Activated CD4-positive, alpha-beta T cell treated with anti-CD3 and anti-CD28 coated beads, Interleukin-2, amount 10 ng/mL, durations not matched to agents 24 days and 14 days (primary cell): ENCODE measurements around the gene NRROS. TPM values are rescaled to one million over a fixed set of nuclear protein-coding genes. Genes with fewer than 3 reads are reported as not detected.
"Not testable (repeated sequence)": the region's sequence is repeated elsewhere in the genome, so short reads cannot be mapped to it uniquely, and the experiment has no call there.

Experiments
- DNase-seq: peaks from one replicate; pipeline ENCODE4 v3.0.0; 2022
- H3K27ac Mint-ChIP-seq: one replicate; pipeline ENCODE4 v1.8.0; 2022; ENCODE audit warnings: mild to moderate bottlenecking, mixed read lengths
- H3K27me3 Mint-ChIP-seq: one replicate; pipeline ENCODE4 v1.8.0; 2022; ENCODE audit warnings: mixed read lengths
- H3K36me3 Mint-ChIP-seq: one replicate; pipeline ENCODE4 v1.8.0; 2022; ENCODE audit warnings: low read depth, mild to moderate bottlenecking, mixed read lengths
- H3K4me1 Mint-ChIP-seq: one replicate; pipeline ENCODE4 v1.8.0; 2021; ENCODE audit warnings: mixed read lengths
- H3K4me3 Mint-ChIP-seq: one replicate; pipeline ENCODE4 v1.8.0; 2022; ENCODE audit warnings: mild to moderate bottlenecking, moderate library complexity, mixed read lengths
- H3K9me3 Mint-ChIP-seq: one replicate; pipeline ENCODE4 v1.8.0; 2021; ENCODE audit warnings: mixed read lengths
- intact Hi-C: fragments of 100-400 bp; cut with micrococcal nuclease; formaldehyde crosslinking; loops from one replicate; pipeline ENCODE4 v1.15.1; 2023
- total RNA-seq: library from RNA; stranded (reverse); gene quantifications from 2 replicates; pipeline ENCODE4 v1.2.3, GENCODE V29; 2022

The NRROS gene
- total RNA-seq, 1 donor from 2014 or later: 39.0 TPM

DNA sequence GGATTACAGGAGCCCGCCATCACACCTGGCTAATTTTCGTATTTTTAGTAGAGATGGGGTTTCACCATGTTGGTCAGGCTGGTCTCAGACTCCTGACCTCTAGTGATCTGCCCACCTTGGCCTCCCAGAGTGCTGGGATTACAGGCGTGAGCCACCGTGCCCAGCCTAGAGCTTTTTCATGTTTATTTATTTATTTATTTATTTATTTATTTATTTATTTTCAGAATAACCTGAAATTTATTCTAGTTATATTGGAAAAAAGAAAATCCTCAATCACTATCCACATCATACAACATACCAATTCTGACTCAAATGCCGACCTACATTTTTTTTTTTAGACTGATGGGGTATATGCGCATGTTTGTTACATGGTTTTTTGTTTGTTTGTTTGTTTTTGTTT, 24.3 kb upstream of the NRROS start:
- peaks cover 24% of the 10 kb centered on the region for H3K4me1 Mint-ChIP-seq
- H3K9me3 Mint-ChIP-seq, intact Hi-C loops, H3K27me3 Mint-ChIP-seq, DNase-seq, H3K27ac Mint-ChIP-seq, H3K36me3 Mint-ChIP-seq, H3K4me3 Mint-ChIP-seq: not testable (repeated sequence)

DNA sequence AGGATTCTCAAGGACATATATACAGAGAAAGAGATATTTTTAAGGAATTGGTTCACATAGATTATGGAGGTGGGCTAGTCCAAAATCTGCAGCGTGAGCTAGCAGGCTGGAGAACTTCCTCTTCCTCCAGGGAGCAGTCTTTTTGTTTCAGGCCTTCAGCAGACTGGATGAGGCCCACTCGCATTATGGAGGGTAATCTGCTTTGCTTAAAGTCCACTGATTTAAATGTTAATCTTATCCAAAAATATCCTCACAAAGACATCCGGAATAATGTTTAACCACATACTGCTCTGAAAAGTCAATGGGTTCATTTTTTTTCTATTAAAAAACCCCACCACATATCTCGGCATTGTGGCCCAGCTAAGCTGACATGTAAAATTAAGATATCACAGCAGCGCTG, 22.2 kb upstream of the NRROS start:
- Mint-ChIP-seq H3K9me3 (no peaks in the 10 kb centered on the region), H3K36me3 (no peaks in the 10 kb centered on the region), H3K27me3 (no peaks in the 10 kb centered on the region), H3K4me1 (peaks cover 13% of the 10 kb centered on the region), H3K27ac (no peak overlapping the region), H3K4me3 (no peak overlapping the region)
- intact Hi-C loops: no loop called here
- no peak for DNase-seq

DNA sequence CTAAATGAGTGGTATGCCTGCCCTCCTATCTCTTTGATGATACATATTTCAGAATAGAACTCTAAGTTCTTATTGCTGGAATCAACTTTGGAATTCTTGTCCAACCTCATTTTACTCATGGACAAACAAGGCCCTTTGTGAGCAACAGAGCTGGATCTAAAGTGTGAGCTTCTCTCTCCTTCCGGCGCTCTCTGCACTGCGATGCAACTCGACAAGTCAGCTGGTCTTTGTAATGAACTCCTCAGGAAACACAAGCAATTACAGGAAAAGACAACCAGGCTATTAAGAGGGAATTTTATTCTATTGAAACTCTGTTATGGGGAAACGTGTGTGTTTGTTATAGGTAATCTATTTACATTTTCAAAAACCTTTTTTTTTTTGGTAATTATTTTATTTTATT, 20.3 kb upstream of the NRROS start:
- Mint-ChIP-seq H3K36me3 (no peaks in the 10 kb centered on the region), H3K27me3 (no peaks in the 10 kb centered on the region)
- DNase-seq: no peak

DNA sequence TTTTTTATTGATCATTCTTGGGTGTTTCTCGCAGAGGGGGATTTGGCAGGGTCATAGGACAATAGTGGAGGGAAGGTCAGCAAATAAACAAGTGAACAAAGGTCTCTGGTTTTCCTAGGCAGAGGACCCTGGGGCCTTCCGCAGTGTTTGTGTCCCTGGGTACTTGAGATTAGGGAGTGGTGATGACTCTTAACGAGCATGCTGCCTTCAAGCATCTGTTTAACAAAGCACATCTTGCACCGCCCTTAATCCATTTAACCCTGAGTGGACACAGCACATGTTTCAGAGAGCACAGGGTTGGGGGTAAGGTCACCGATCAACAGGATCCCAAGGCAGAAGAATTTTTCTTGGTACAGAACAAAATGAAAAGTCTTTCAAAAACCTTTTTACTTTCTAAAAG, 19.9 kb upstream of the NRROS start:
- H3K27ac Mint-ChIP-seq, H3K4me3 Mint-ChIP-seq, intact Hi-C loops, H3K9me3 Mint-ChIP-seq, H3K36me3 Mint-ChIP-seq, H3K27me3 Mint-ChIP-seq, DNase-seq: not testable (repeated sequence)
- peaks cover 15% of the 10 kb centered on the region for H3K4me1 Mint-ChIP-seq

More for the DNA sequence above, 20.3 kb upstream of the NRROS start:
- H3K4me3 Mint-ChIP-seq: no peak overlapping the region
- no peak overlapping the region for H3K27ac Mint-ChIP-seq
- H3K9me3 Mint-ChIP-seq: no peaks in the 10 kb centered on the region
- intact Hi-C loops: no loop called here
- H3K4me1 Mint-ChIP-seq: peaks cover 11% of the 10 kb centered on the region

DNA sequence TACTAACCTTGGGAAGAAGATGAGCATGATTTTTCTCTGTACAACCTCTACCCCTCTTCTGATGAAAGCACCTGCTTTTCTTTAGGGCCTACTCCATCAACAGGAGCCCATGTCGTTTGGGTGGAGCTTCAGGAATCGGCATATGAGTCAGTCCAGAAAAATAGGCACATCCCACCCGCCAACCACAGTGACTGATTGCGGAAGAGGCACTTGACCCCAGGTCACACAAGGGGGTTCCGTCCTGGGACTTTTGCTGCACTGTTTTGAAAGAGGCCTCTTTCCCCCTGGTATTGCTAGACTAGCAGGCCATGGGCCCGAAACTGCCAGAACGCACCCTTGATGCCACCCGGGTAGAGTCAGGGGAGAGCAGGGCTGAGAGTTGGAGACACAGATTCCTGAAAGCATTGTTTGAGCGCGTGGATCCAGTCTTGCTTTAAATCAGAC, 19.3 kb upstream of the NRROS start:
- Mint-ChIP-seq H3K9me3 (no peaks in the 10 kb centered on the region), H3K27ac (no peak overlapping the region), H3K4me1 (peaks cover 20% of the 10 kb centered on the region), H3K36me3 (no peaks in the 10 kb centered on the region), H3K4me3 (no peak overlapping the region), H3K27me3 (no peaks in the 10 kb centered on the region)
- DNase-seq: no peak
- intact Hi-C loops: no loop called here

DNA sequence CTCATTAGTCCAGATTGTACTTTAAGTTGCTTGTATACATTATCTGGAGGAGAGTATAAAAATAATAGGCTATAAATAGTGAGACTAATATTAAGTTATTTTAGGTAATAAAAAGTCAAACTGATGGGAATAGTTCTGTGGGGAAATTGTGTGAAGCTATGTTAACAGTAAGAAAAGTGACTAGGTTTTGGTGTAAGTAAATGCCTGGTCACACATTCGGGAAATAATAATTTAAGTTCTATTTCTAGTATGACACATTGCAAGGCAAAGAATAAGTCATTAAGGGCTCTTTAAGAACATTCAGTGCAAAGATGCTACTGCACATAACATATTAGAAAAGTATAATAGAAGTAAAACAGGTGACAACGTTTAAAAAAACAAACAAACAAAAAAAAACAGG, 18.8 kb upstream of the NRROS start:
- Mint-ChIP-seq H3K27ac (no peak overlapping the region), H3K4me3 (no peak overlapping the region), H3K27me3 (no peaks in the 10 kb centered on the region), H3K9me3 (peaks cover 3% of the 10 kb centered on the region), H3K36me3 (no peaks in the 10 kb centered on the region), H3K4me1 (peaks cover 23% of the 10 kb centered on the region)
- DNase-seq: no peak
- intact Hi-C loops: no loop called here

DNA sequence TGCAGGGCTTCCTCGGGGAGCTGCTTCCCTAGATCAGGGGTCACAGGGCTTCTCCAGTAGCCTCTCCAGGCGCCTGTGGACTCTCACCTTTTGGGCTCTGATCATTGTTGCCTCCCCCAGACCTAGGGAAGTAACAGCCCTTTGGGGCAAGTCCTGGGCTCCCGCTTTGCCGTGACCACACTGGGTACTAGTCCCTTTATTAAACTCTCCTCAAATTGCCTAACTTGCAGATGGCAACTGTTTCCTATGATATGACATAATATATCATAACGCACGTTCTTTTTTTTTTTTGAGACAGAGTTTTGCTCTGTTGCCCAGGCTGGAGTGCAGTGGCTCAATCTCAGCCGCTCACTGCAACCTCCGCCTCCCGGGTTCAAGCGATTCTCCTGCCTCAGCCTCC, 17.9 kb upstream of the NRROS start:
- no peak overlapping the region for H3K4me3 Mint-ChIP-seq
- no peak overlapping the region for H3K27ac Mint-ChIP-seq
- intact Hi-C loops: no loop called here
- no peaks in the 10 kb centered on the region for H3K36me3 Mint-ChIP-seq
- H3K9me3 Mint-ChIP-seq: peaks cover 3% of the 10 kb centered on the region
- H3K4me1 Mint-ChIP-seq: peaks cover 23% of the 10 kb centered on the region
- H3K27me3 Mint-ChIP-seq: no peaks in the 10 kb centered on the region
- no peak for DNase-seq

DNA sequence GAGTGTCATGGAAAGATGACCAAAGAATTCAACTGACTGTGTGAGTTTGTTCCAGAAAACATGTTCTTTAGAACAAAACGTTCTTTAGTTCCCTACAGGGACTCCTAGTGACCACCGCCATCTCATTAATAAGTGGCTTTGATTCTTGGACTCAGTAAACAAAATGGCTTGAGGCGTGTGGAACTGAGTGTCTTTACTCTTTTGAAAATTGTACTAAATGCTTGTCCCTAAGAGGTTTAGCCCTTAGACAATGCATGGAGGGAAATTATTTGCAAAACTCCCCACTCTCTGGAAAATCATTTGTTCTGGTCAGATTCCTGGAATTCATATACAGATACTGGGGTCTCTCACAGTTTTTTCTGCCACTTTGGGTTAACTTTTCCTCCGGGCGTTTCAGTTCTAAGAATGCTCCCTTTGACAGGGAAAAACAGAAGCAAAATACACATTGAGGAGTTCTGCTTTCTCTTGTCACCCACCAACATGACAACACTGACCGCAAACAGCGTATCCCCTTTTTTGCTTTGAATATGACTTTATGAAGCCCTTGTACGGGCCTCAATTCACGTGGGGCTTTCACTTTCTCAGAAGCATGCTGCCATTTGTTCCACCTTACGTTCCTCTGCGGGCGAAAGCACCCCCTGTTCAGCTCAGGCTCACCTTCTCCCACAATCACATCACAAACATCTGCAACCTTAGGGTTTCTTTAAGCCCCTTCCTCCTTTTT, 15.3 kb upstream of the NRROS start:
- H3K36me3 Mint-ChIP-seq: no peaks in the 10 kb centered on the region
- H3K27me3 Mint-ChIP-seq: no peaks in the 10 kb centered on the region
- H3K9me3 Mint-ChIP-seq: peaks cover 3% of the 10 kb centered on the region
- H3K4me1 Mint-ChIP-seq: peaks cover 27% of the 10 kb centered on the region
- intact Hi-C loops: loop anchor here (1.0 kb wide), 3 partner anchors 8 to 15 kb away; partner anchors contain the start of gene NRROS
- peak overlapping the region; percentile 68 for H3K4me3 Mint-ChIP-seq
- DNase-seq: peak; percentile 82
- peak overlapping the region; percentile 68 for H3K27ac Mint-ChIP-seq

DNA sequence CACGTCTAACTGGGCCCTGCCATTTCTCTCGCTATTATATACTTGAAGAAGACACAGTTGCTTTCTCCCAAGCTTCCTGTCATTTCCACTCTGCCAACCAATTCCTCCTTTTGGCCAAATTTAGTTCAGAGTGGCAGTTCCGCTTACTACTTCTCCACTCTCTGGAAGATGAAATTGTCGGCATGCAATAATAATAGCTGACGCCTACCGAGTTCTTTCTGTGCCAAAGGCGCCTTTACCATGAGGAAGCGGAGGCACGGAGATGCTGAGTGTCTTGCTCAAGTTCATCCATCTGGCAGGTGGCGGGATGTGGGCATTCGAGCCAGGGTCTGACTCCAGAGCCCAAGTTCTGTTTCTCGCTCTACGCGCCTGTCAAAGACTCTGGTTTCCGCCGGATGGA, 14.6 kb upstream of the NRROS start:
- peaks cover 32% of the 10 kb centered on the region for H3K4me1 Mint-ChIP-seq
- no peak for DNase-seq
- H3K27me3 Mint-ChIP-seq: no peaks in the 10 kb centered on the region

DNA sequence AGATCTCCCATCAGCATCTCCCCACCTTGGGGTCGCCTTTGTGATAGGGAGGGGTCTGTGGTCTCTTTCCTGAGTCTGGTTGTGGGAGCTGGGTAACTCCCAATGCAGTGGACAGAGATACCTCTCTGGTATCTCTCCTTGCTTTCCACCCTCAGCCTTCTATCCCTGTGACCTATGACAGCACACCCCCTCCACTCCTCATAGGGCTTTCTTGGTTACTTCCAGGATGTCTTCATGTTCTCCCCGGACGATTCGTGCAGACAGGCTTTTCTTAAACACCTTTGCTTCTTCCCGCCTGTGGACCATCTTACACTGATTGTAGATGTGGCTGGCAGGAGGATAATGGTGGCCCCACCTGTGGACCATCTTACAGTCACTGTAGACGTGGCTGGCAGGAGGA, 14.2 kb upstream of the NRROS start:
- intact Hi-C loops: no loop called here
- no peaks in the 10 kb centered on the region for H3K27me3 Mint-ChIP-seq

More for the DNA sequence above, 14.6 kb upstream of the NRROS start:
- Mint-ChIP-seq H3K9me3 (peaks cover 3% of the 10 kb centered on the region), H3K27ac (peak overlapping the region; percentile 68), H3K4me3 (peak overlapping the region; percentile 68), H3K36me3 (no peaks in the 10 kb centered on the region)
- intact Hi-C loops: loop anchor here (1.0 kb wide), 3 partner anchors 7 to 16 kb away; partner anchors contain the start of gene NRROS

DNA sequence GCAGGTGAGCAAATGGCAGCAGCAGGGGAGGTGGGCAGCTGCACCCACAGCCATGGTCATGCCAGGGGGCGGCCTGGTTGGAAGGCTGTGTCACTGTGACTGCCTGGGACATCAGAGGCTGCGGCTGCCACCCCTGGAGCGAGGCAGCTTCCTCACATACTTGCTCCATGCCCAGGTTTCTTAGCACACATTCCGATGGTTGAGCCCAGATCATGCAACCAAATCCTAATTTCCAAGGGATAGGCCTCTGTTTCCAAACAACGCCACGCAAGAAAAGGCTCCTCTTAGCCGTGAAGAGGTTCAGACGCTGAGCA, 11.6 kb upstream of the NRROS start:
- Mint-ChIP-seq H3K27ac (no peak overlapping the region), H3K4me3 (no peak overlapping the region), H3K9me3 (peaks cover 3% of the 10 kb centered on the region)

More for the DNA sequence above, 14.2 kb upstream of the NRROS start:
- H3K9me3 Mint-ChIP-seq: peaks cover 3% of the 10 kb centered on the region
- H3K27ac Mint-ChIP-seq: peak overlapping the region; percentile 68
- peak overlapping the region; percentile 68 for H3K4me3 Mint-ChIP-seq
- DNase-seq: no peak
- H3K36me3 Mint-ChIP-seq: peaks cover 2% of the 10 kb centered on the region
- H3K4me1 Mint-ChIP-seq: peaks cover 32% of the 10 kb centered on the region

DNA sequence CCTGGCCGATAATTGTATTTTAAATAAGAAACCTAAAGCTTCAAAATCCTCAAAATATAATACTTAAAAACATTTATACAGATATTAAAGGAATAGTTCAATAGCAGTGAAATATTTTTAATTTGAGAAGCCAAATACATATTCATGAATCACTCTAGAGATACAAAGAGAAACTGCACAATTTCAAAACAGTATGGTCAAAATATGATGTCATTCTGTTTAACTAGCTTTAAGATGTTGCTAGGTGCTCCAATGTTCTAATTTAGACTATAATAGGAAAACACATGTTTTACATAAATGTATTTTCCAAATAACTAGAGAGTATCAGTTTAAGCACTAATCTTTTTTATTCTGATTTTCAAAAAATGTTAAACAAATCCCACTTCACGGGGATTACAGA, 10.3 kb upstream of the NRROS start:
- DNase-seq: no peak
- Mint-ChIP-seq H3K9me3 (peaks cover 3% of the 10 kb centered on the region), H3K4me1 (peaks cover 56% of the 10 kb centered on the region), H3K27ac (peak overlapping the region; percentile 97), H3K4me3 (peak overlapping the region; percentile 67), H3K36me3 (peaks cover 4% of the 10 kb centered on the region), H3K27me3 (no peaks in the 10 kb centered on the region)
- intact Hi-C loops: no loop called here

More for the DNA sequence above, 11.6 kb upstream of the NRROS start:
- DNase-seq: no peak
- intact Hi-C loops: no loop called here
- Mint-ChIP-seq H3K36me3 (peaks cover 2% of the 10 kb centered on the region), H3K4me1 (peaks cover 51% of the 10 kb centered on the region), H3K27me3 (no peaks in the 10 kb centered on the region)

DNA sequence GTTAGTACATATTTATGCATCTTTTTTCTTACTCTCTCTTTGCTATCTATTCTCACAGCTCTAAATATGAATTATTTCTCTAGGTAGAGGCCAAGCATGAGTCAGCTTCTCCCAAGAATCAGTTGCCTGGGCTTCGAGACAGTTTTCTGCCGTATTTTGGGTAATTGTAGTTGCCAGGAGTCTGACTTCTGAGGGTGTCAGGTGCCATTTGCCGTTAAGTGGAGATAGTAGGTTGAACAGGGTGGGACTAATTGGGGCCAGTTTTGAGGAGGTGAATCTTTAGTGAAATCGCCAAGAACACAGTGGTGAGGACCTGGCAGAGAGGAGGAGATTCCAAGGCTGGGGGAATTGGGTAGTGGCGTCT, 7.8 kb upstream of the NRROS start:
- Mint-ChIP-seq H3K4me1 (peaks cover 52% of the 10 kb centered on the region), H3K36me3 (peaks cover 4% of the 10 kb centered on the region), H3K27me3 (no peaks in the 10 kb centered on the region), H3K9me3 (no peaks in the 10 kb centered on the region), H3K27ac (peak overlapping the region; percentile 97), H3K4me3 (peak overlapping the region; percentile 92)
- DNase-seq: no peak
- intact Hi-C loops: loop anchor here (1.0 to 2.0 kb wide), 6 partner anchors 7 to 129 kb away; partner anchors contain the start of genes CEP19, PIGX and RNF168

DNA sequence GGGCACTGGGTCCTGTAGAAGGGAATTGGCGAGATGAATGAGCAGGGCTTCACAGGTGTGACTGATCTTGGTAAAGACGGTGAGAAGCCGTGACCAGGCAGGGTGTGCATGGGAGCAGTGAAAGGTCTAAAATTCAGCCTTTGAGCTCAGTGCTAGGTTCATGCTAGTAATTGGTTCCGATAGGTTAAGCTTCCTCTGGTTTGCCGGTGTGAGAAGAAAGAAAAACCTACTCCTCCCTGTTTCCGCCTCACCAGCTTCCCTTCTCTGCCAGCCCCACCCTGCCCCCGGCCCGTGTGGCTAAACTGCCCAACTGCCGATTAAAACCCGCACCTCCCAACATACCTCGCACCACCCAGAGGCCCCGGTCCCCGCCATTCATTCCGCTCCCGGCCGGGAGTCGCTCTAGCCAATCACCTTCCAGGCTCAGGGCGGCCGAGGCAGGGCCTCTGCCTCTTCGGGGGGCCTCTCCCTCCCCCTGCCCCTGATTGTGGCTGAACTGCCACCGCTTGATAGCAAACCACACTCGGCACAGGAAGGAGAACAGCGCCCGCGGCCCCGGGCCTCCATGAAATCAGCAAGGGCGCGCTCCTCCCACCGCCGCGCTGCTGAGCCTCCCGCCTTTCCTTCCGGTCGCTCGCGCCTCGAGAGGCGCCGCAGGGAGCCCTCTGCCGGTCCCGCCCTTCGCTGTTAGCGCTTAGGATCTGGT, 7.3 kb upstream of the NRROS start:
- Mint-ChIP-seq H3K4me1 (peaks cover 52% of the 10 kb centered on the region), H3K27ac (peak overlapping the region; percentile 97), H3K27me3 (no peaks in the 10 kb centered on the region), H3K9me3 (no peaks in the 10 kb centered on the region), H3K4me3 (peak overlapping the region; percentile 92), H3K36me3 (peaks cover 4% of the 10 kb centered on the region)
- DNase-seq: peak; percentile 97
- intact Hi-C loops: loop anchor here (1.0 to 2.0 kb wide), 6 partner anchors 8 to 129 kb away; partner anchors contain the start of genes CEP19, PIGX and RNF168
